ENCODE data around the gene DEGS2.

DEGS2 gene

DNA sequence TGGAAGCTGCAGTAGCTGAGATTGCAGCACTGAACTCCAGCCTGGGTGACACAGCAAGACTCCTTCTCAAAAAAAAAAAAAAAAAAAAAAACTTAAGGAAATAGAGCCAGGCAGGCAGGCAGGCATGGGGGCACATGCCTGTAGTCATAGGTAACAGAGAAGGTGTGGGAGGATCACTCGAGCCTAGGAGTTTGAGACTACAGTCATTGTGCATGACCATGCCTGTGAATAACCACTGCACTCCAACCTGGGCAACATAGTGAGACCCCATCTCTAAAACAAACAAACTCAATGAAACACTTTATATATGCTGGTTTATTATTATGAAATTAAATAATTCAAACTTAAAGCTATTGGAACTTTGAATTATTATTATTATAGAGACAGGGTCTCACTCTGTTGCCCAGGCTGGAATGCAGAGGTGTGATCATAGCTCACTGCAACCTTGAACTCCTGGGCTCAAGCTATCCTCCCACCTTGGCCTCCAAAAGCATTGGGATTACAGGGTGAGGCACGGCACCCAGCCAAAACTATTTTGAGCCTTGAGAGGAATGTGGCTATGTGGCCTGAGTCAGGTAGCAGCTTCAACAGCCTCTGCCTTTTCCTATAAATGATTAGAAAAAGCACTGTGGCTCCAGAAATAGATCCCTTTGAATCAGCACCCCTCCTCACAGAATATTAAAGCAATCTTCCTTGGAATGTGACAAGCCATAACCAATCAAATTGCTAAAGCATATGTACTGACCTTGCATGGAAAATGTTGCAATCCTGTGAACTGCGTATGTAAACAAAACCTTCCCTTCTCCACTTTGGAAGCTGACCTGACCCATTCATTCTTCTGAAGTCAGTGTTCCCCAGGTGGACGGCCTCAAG is 44.8 kb upstream of the DEGS2 start:
- Histone ChIP-seq H2AFZ (ENCODE audit: insufficient read depth, low read length, poor library complexity) (no peak overlapping the region), H2BK5ac (ENCODE audit: low read depth, low read length, poor library complexity) (no peak overlapping the region), H3K23ac (ENCODE audit: low read length) (no peak overlapping the region), H2BK120ac (ENCODE audit: insufficient read depth, low read length, poor library complexity) (no peak overlapping the region), H3K36me3 (ENCODE audit: control insufficient read depth in 1 of 2, insufficient read depth in 2 of 2, low read length in 2 of 2) (no peaks in the 10 kb centered on the region), H3K79me2 (ENCODE audit: control insufficient read depth, insufficient read depth, low read length, poor library complexity) (no peaks in the 10 kb centered on the region), H4K8ac (ENCODE audit: low read depth, low read length) (no peak overlapping the region), H3K4ac (ENCODE audit: low read depth, low read length) (no peak overlapping the region), H4K12ac (ENCODE audit: low read depth, low read length) (no peak overlapping the region), H3K18ac (ENCODE audit: low read length) (no peak overlapping the region), H3K27ac (ENCODE audit: low read depth, low read length) (no peak overlapping the region), H2AK5ac (ENCODE audit: low read length) (no peak overlapping the region), H3K9ac (ENCODE audit: low read length) (no peak overlapping the region), H3K4me3 (ENCODE audit: low read depth, low read length) (no peak overlapping the region), H3K27me3 (ENCODE audit: insufficient read depth, low read length) (no peaks in the 10 kb centered on the region), H3K4me1 (ENCODE audit: control insufficient read depth in 1 of 2, insufficient read depth in 2 of 2, low read length in 2 of 2) (peaks cover 0 to 7% of the 10 kb centered on the region in 2 experiments), H3K9me3 (ENCODE audit: insufficient read depth, low read depth, low read length) (peaks cover 2% of the 10 kb centered on the region), H3K14ac (ENCODE audit: low read length) (no peak overlapping the region), H4K91ac (ENCODE audit: low read depth, low read length) (no peak overlapping the region), H3K4me2 (ENCODE audit: low read length) (no peak overlapping the region), H2BK12ac (ENCODE audit: low read length) (no peak overlapping the region), H3K79me1 (ENCODE audit: low read length) (no peaks in the 10 kb centered on the region)
- peak; percentile 85 for DNase-seq
- no CpG with 5 or more reads among the region's 4 CpGs for WGBS (ENCODE audit: extremely low coverage, insufficient coverage, insufficient read length)

- no peak overlapping the region for H2BK5ac ChIP-seq (ENCODE audit: low read depth, low read length, poor library complexity)
- WGBS (ENCODE audit: extremely low coverage, insufficient coverage, insufficient read length): no CpG with 5 or more reads among the region's 4 CpGs
- no peak overlapping the region for H3K18ac ChIP-seq (ENCODE audit: low read length)
- H3K4ac ChIP-seq (ENCODE audit: low read depth, low read length): no peak overlapping the region
- H3K27me3 ChIP-seq (ENCODE audit: insufficient read depth, low read length): no peaks in the 10 kb centered on the region
- no peak overlapping the region for H3K23ac ChIP-seq (ENCODE audit: low read length)
- no peaks in the 10 kb centered on the region for H3K79me2 ChIP-seq (ENCODE audit: control insufficient read depth, insufficient read depth, low read length, poor library complexity)
- no peak overlapping the region for H3K4me3 ChIP-seq (ENCODE audit: low read depth, low read length)
- no peak overlapping the region for H2AK5ac ChIP-seq (ENCODE audit: low read length)
- H4K91ac ChIP-seq (ENCODE audit: low read depth, low read length): no peak overlapping the region
- H3K14ac ChIP-seq (ENCODE audit: low read length): no peak overlapping the region
- H2BK120ac ChIP-seq (ENCODE audit: insufficient read depth, low read length, poor library complexity): no peak overlapping the region
- no peak overlapping the region for H3K9ac ChIP-seq (ENCODE audit: low read length)
- H3K9me3 ChIP-seq (ENCODE audit: insufficient read depth, low read depth, low read length): peaks cover 2% of the 10 kb centered on the region
- H3K4me1 ChIP-seq (ENCODE audit: control insufficient read depth in 1 of 2, insufficient read depth in 2 of 2, low read length in 2 of 2): peaks cover 0 to 7% of the 10 kb centered on the region in 2 experiments
- no peak overlapping the region for H3K27ac ChIP-seq (ENCODE audit: low read depth, low read length)
- DNase-seq: no peak
- H3K4me2 ChIP-seq (ENCODE audit: low read length): no peak overlapping the region
- no peak overlapping the region for H4K8ac ChIP-seq (ENCODE audit: low read depth, low read length)
- no peaks in the 10 kb centered on the region for H3K79me1 ChIP-seq (ENCODE audit: low read length)
- no peaks in the 10 kb centered on the region for H3K36me3 ChIP-seq (ENCODE audit: control insufficient read depth in 1 of 2, insufficient read depth in 2 of 2, low read length in 2 of 2)
- no peak overlapping the region for H2AFZ ChIP-seq (ENCODE audit: insufficient read depth, low read length, poor library complexity)
- no peak overlapping the region for H2BK12ac ChIP-seq (ENCODE audit: low read length)
- H4K12ac ChIP-seq (ENCODE audit: low read depth, low read length): no peak overlapping the region
Measured at GRCh38 chr14:100203146-100203545, 43.7 kb upstream of the DEGS2 start.

- H3K23ac ChIP-seq (ENCODE audit: low read length): no peak overlapping the region
- no peak overlapping the region for H2AK5ac ChIP-seq (ENCODE audit: low read length)
- H4K8ac ChIP-seq (ENCODE audit: low read depth, low read length): no peak overlapping the region
- no peak overlapping the region for H3K27ac ChIP-seq (ENCODE audit: low read depth, low read length)
- no peak overlapping the region for H3K4ac ChIP-seq (ENCODE audit: low read depth, low read length)
- H4K12ac ChIP-seq (ENCODE audit: low read depth, low read length): no peak overlapping the region
- peaks cover 0 to 7% of the 10 kb centered on the region in 2 experiments for H3K4me1 ChIP-seq (ENCODE audit: control insufficient read depth in 1 of 2, insufficient read depth in 2 of 2, low read length in 2 of 2)
- H2BK5ac ChIP-seq (ENCODE audit: low read depth, low read length, poor library complexity): no peak overlapping the region
- peaks cover 2% of the 10 kb centered on the region for H3K9me3 ChIP-seq (ENCODE audit: insufficient read depth, low read depth, low read length)
- no peaks in the 10 kb centered on the region for H3K27me3 ChIP-seq (ENCODE audit: insufficient read depth, low read length)
- no peaks in the 10 kb centered on the region for H3K79me2 ChIP-seq (ENCODE audit: control insufficient read depth, insufficient read depth, low read length, poor library complexity)
- H3K4me3 ChIP-seq (ENCODE audit: low read depth, low read length): no peak overlapping the region
- no peak overlapping the region for H3K18ac ChIP-seq (ENCODE audit: low read length)
- H3K36me3 ChIP-seq (ENCODE audit: control insufficient read depth in 1 of 2, insufficient read depth in 2 of 2, low read length in 2 of 2): no peaks in the 10 kb centered on the region
- DNase-seq: no peak
- H3K4me2 ChIP-seq (ENCODE audit: low read length): no peak overlapping the region
- H2BK12ac ChIP-seq (ENCODE audit: low read length): no peak overlapping the region
- H3K14ac ChIP-seq (ENCODE audit: low read length): no peak overlapping the region
- H3K79me1 ChIP-seq (ENCODE audit: low read length): no peaks in the 10 kb centered on the region
- no CpG with 5 or more reads among the region's 4 CpGs for WGBS (ENCODE audit: extremely low coverage, insufficient coverage, insufficient read length)
- H3K9ac ChIP-seq (ENCODE audit: low read length): no peak overlapping the region
- no peak overlapping the region for H2BK120ac ChIP-seq (ENCODE audit: insufficient read depth, low read length, poor library complexity)
- H2AFZ ChIP-seq (ENCODE audit: insufficient read depth, low read length, poor library complexity): no peak overlapping the region
- H4K91ac ChIP-seq (ENCODE audit: low read depth, low read length): no peak overlapping the region
Measured at GRCh38 chr14:100202712-100203111, 43.3 kb upstream of the DEGS2 start.

- Histone ChIP-seq H3K14ac (ENCODE audit: low read length) (no peak overlapping the region), H3K4me3 (ENCODE audit: low read depth, low read length) (no peak overlapping the region), H3K23ac (ENCODE audit: low read length) (no peak overlapping the region), H3K4ac (ENCODE audit: low read depth, low read length) (no peak overlapping the region), H4K8ac (ENCODE audit: low read depth, low read length) (no peak overlapping the region), H3K18ac (ENCODE audit: low read length) (no peak overlapping the region), H3K4me2 (ENCODE audit: low read length) (no peak overlapping the region), H4K91ac (ENCODE audit: low read depth, low read length) (no peak overlapping the region), H3K4me1 (ENCODE audit: control insufficient read depth in 1 of 2, insufficient read depth in 2 of 2, low read length in 2 of 2) (peaks cover 0 to 7% of the 10 kb centered on the region in 2 experiments), H4K12ac (ENCODE audit: low read depth, low read length) (no peak overlapping the region), H3K27me3 (ENCODE audit: insufficient read depth, low read length) (no peaks in the 10 kb centered on the region), H3K27ac (ENCODE audit: low read depth, low read length) (no peak overlapping the region), H3K9me3 (ENCODE audit: insufficient read depth, low read depth, low read length) (no peaks in the 10 kb centered on the region), H2BK5ac (ENCODE audit: low read depth, low read length, poor library complexity) (no peak overlapping the region), H3K36me3 (ENCODE audit: control insufficient read depth in 1 of 2, insufficient read depth in 2 of 2, low read length in 2 of 2) (no peaks in the 10 kb centered on the region), H2AFZ (ENCODE audit: insufficient read depth, low read length, poor library complexity) (no peak overlapping the region), H3K79me1 (ENCODE audit: low read length) (no peaks in the 10 kb centered on the region), H2BK120ac (ENCODE audit: insufficient read depth, low read length, poor library complexity) (no peak overlapping the region), H2AK5ac (ENCODE audit: low read length) (no peak overlapping the region), H3K79me2 (ENCODE audit: control insufficient read depth, insufficient read depth, low read length, poor library complexity) (no peaks in the 10 kb centered on the region), H3K9ac (ENCODE audit: low read length) (no peak overlapping the region), H2BK12ac (ENCODE audit: low read length) (no peak overlapping the region)
- no peak for DNase-seq
- no CpG with 5 or more reads among the region's 5 CpGs for WGBS (ENCODE audit: extremely low coverage, insufficient coverage, insufficient read length)
Measured at GRCh38 chr14:100201701-100202100, 42.3 kb upstream of the DEGS2 start.

All from trophoblast cell (in vitro differentiated cells and primary cell).